GM12878 (cell line): ENCODE data around the gene RSAD2. TPM values are rescaled to one million over a fixed set of nuclear protein-coding genes. Genes with fewer than 3 reads are reported as not detected.

Experiments used
- ATAC-seq: fragments of 200-7000 bp; cut with Tn5 transposase; 3 replicates; pipeline ENCODE4 v1.9.1; 2020; ENCODE audit warnings: mild to moderate bottlenecking, moderate library complexity
- BruUV-seq: library from RNA; stranded (reverse); fragments of 400-500 nt; replicated peaks from 2 replicates; lab custom pipeline; 2021; lab: Mats Ljungman, UMichigan
- CTCF ChIA-PET: fragments of 300-600 bp; sonication (Branson Sonifier 250); formaldehyde crosslinking; extraction: SDS; loops from one replicate; lab custom pipeline; 2021; ENCODE audit warnings: inconsistent platforms; lab: Yijun Ruan, JAX
- POLR2A ChIA-PET: fragments of 350-600 bp; formaldehyde crosslinking; extraction: SDS; loops from one replicate; lab custom pipeline; 2021; ENCODE audit warnings: inconsistent platforms; lab: Charles Lee
- RAD21 ChIA-PET: fragments of 300-600 bp; sonication (Branson Sonifier 250); formaldehyde crosslinking; loops from one replicate; lab custom pipeline; 2023; ENCODE audit warnings: antibody characterized with exemption; ENCODE audit not compliant: unreplicated experiment; lab: Charles Lee
- SMC1A ChIA-PET: fragments of 300-600 bp; sonication (Branson Sonifier 250); formaldehyde crosslinking; loops from one replicate; lab custom pipeline; 2023; ENCODE audit not compliant: unreplicated experiment, uncharacterized antibody; lab: Charles Lee
- DNase-seq: peaks from one replicate; pipeline ENCODE4 v3.0.0-alpha.2; 2011; ENCODE audit warnings: low read depth, low spot score
- FAIRE-seq: peaks from 3 replicates; lab custom pipeline; 2011; peaks lifted over from hg19 to GRCh38; lab: Jason Lieb, UNC
- H2AFZ ChIP-seq: 2 replicates; pipeline ENCODE4 v1.6.0; 2011; ENCODE audit warnings: low read depth, low read length, control low read depth; ENCODE audit not compliant: control insufficient read depth
- H3K27ac ChIP-seq: 2 replicates; pipeline ENCODE4 v1.5.1; 2011; ENCODE audit warnings: control low read depth; ENCODE audit not compliant: control insufficient read depth, insufficient read depth
- H3K27me3 ChIP-seq, 2 experiments: replicated peaks in 1 of 2; 2 replicates each; pipeline versions ENCODE4 v1.6.0 to v1.6.1; 2011; ENCODE audit warnings: low read length in 1 of 2; ENCODE audit not compliant: control insufficient read depth in 2 of 2, insufficient read depth in 2 of 2
- H3K36me3 ChIP-seq, 2 experiments: 2 replicates each; pipeline ENCODE4 v1.5.1; 2011; ENCODE audit warnings: low read length in 1 of 2; ENCODE audit not compliant: control insufficient read depth in 2 of 2, insufficient read depth in 2 of 2
- H3K4me1 ChIP-seq: 2 replicates; pipeline ENCODE4 v1.6.1; 2011; ENCODE audit warnings: mild to moderate bottlenecking, low read length, moderate library complexity, mixed read lengths; ENCODE audit not compliant: control insufficient read depth, insufficient read depth
- H3K4me2 ChIP-seq: 2 replicates; pipeline ENCODE4 v1.6.0; 2011; ENCODE audit warnings: control low read depth; ENCODE audit not compliant: control insufficient read depth, insufficient read depth
- H3K4me3 ChIP-seq: fragments of 200-600 bp; sonication (generic); 2 replicates; pipeline ENCODE4 v1.5.1; 2016
- H3K79me2 ChIP-seq: 2 replicates; pipeline ENCODE4 v1.6.0; 2011; ENCODE audit warnings: low read length; ENCODE audit not compliant: control insufficient read depth, insufficient read depth
- H3K9ac ChIP-seq: 2 replicates; pipeline ENCODE4 v1.8.0; 2011; ENCODE audit warnings: low read length, control low read depth, mixed read lengths; ENCODE audit not compliant: control insufficient read depth, insufficient read depth
- H3K9me3 ChIP-seq: replicated peaks from 3 replicates; pipeline ENCODE4 v1.5.1; 2011; ENCODE audit warnings: mild to moderate bottlenecking, low read length; ENCODE audit not compliant: control insufficient read depth, insufficient read depth
- H4K20me1 ChIP-seq: 2 replicates; pipeline ENCODE4 v1.6.0; 2011; ENCODE audit not compliant: control insufficient read depth, insufficient read depth
- EED ChIP-seq: sonication (generic); IDR thresholded peaks from 2 replicates; pipeline ENCODE4 v1.6.1; 2016; ENCODE audit warnings: antibody characterized with exemption, low read depth
- HDGF ChIP-seq: fragments of 450-650 bp; IDR thresholded peaks from 2 replicates; pipeline ENCODE4 v1.6.1; 2016; ENCODE audit warnings: antibody characterized with exemption
- LARP7 ChIP-seq: fragments of 450-650 bp; IDR thresholded peaks from 2 replicates; pipeline ENCODE4 v1.6.1; 2017; ENCODE audit warnings: mild to moderate bottlenecking
- NR2F1 ChIP-seq: fragments of 450-650 bp; conservative IDR thresholded peaks from 2 replicates; pipeline ENCODE4 v1.6.1; 2017; ENCODE audit warnings: mild to moderate bottlenecking
- RELA ChIP-seq: fragments of 450-650 bp; IDR thresholded peaks from 2 replicates; pipeline ENCODE4 v1.8.0; 2014; ENCODE audit warnings: borderline replicate concordance; ENCODE audit not compliant: partially characterized antibody
- TCF7 ChIP-seq: IDR thresholded peaks from 2 replicates; pipeline ENCODE4 v1.6.1; 2014; ENCODE audit warnings: antibody characterized with exemption, borderline replicate concordance
- ZBTB4 ChIP-seq: fragments of 450-650 bp; formaldehyde crosslinking; IDR thresholded peaks from 2 replicates; pipeline ENCODE4 v1.4.0; 2022; ENCODE audit warnings: mild to moderate bottlenecking, moderate library complexity
- ZSCAN29 ChIP-seq: fragments of 450-650 bp; IDR thresholded peaks from 2 replicates; pipeline ENCODE4 v1.6.1; 2017; ENCODE audit warnings: mild to moderate bottlenecking, moderate library complexity
- WGBS: methylation state at CpG from one replicate; pipeline ENCODE4 v1.1.6; 2016; ENCODE audit warnings: low lambda C conversion rate; ENCODE audit not compliant: insufficient replicate concordance, insufficient coverage; ENCODE audit errors: missing lambda C conversion rate; 5-methylcytosine and 5-hydroxymethylcytosine counted together
- in situ Hi-C: fragments of 300-500 bp; cut with MboI; formaldehyde crosslinking; loops from 9 replicates; pipeline ENCODE4 v1.14.3; 2018; ENCODE audit warnings: mixed read lengths
- intact Hi-C: fragments of 100-400 bp; cut with micrococcal nuclease; formaldehyde crosslinking; loops from one replicate; pipeline ENCODE4 v1.14.2; 2022; ENCODE audit not compliant: unreplicated experiment
- polyA plus RNA-seq, 11 experiments: library from polyadenylated mRNA; depleted of rRNA in 4 of 11; unstranded in 6 of 11; stranded (reverse) in 5 of 11; fragments of >200 nt; fragmentation: Nextera tagmentation in 4 of 11; fragmentation: Illumina TruSeq in 1 of 11; extraction: Ambion mirVana in 4 of 11; extraction: Trizol in 1 of 11; gene quantifications; 1 replicate in 1 of 11; 2 replicates in 10 of 11; pipeline versions ENCODE4 v1.2.1 to v1.2.3, GENCODE V29; 2011 to 2016; ENCODE audit warnings: inconsistent platforms in 2 of 11, missing spikeins in 2 of 11, low read depth in 1 of 11
- total RNA-seq, 4 experiments: library from RNA; depleted of rRNA in 3 of 4; stranded (reverse); fragments of >200 nt in 3 of 4; fragmentation: Illumina TruSeq in 1 of 4; extraction: Trizol in 1 of 4; gene quantifications; 2 replicates each; pipeline versions ENCODE4 v1.2.1 to v1.2.3, GENCODE V29; 2013 to 2021
- TF ChIP-seq, protein P1 (sequence below): IDR thresholded peaks from 2 replicates; pipeline ENCODE4 v1.6.1; 2011; ENCODE audit warnings: borderline replicate concordance, low read depth, mild to moderate bottlenecking, moderate library complexity, low read length; ENCODE audit not compliant: insufficient read depth, poor library complexity, severe bottlenecking
- TF ChIP-seq, protein P2 (sequence below): fragments of 450-650 bp; IDR thresholded peaks from 2 replicates; pipeline ENCODE4 v1.6.1; 2017; ENCODE audit warnings: mild to moderate bottlenecking, moderate library complexity

The RSAD2 gene
- total and polyA plus RNA-seq, 10 of the 15 experiments (the other 5 are each of a cell fraction or from before 2014, with no cell fraction given) = 0.24 to 0.90 (median 0.69) TPM

DNA sequence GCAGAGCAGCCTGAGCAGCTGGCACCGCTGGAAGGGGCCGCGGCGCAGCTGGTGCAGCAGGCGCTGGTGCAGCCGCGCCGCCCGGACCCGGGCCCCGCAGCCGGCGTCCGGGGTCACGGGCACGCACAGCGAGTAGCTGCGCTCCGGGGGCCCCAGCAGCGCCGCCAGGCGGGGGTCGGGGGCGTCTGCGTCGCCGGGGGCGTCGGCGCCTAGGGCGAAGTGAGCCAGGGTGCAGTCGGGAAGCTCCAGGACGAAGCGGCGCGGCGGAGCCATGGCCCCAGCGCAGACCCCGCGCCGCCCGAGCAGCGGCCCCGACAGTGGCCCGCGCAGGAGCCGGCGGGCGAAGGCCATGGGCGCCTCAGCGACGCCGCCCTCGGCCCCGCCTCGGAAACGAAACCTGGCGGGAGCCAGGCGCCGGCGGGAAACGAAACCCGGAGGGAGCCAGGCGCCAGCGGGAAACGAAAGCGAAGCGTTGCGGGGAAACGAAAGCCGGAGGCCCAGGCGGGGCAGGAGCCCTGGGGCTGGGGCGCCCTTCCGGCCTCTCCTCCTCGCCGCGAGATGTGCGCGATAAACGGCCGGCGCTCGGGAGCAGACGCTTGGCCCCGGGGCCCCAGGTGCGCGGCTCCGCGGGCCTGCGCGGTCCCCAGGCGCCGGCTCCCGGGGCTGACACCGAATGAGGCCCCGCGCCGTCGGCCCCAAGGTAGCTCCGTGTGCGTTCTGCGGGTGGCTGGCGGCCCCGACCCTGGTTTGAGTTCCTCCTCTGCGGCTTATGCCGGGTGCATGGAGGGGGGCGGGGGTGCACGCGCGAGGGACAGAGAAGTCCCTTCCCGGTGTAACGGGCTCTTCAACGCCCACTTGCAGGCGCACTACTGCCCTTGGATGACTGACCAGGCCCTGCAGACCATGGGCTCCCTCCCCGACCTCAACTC is 12.0 kb upstream of the RSAD2 start, which contains the start of gene CMPK2:
TSS of gene CMPK2 (minus strand) at position 562 of the 929 bp plus-strand sequence. CDS start at position 351, 211 bp downstream.
- Histone ChIP-seq H3K79me2 (peaks cover 3% of the 10 kb centered on the region; the same call in 1 of the 2 replicates), H3K4me2 (peak within 1 kb of the TSS; percentile 96), H3K9me3 (peaks cover 7% of the 10 kb centered on the region; the same call in 1 of the 3 replicates), H3K36me3 (no peaks in the 10 kb centered on the region; a peak in 1 of 4 replicates), H3K4me1 (peaks cover 12% of the 10 kb centered on the region; the same call in 1 of the 2 replicates), H3K27me3 (no peaks in the 10 kb centered on the region; a peak in 2 of 4 replicates), H2AFZ (peak within 1 kb of the TSS; percentile 75), H3K27ac (peak within 1 kb of the TSS; percentile 68), H3K4me3 (peak within 1 kb of the TSS; percentile 77), H3K9ac (peak within 1 kb of the TSS; percentile 79), H4K20me1 (no peaks in the 10 kb centered on the region)
- ChIA-PET RAD21 (interaction anchor here (2.0 kb wide), 1 partner anchor 12 kb away, joined by 5 read pairs; the partner anchor contains the start of gene RSAD2), POLR2A (interaction anchor here (1.1 to 1.5 kb wide), 3 partner anchors 12 to 53 kb away, joined by 3 to 6 read pairs (median 3); partner anchors contain the start of gene RSAD2), CTCF (interaction anchor here (0.6 to 4.7 kb wide), 11 partner anchors 8 to 54 kb away, joined by 3 to 31 read pairs (median 4); partner anchors contain the start of gene RSAD2), SMC1A (interaction anchor here (0.8 to 3.5 kb wide), 5 partner anchors 11 to 187 kb away, joined by 3 to 25 read pairs (median 4); partner anchors contain the start of gene RSAD2)
- WGBS = 2% methylated on average over 52 of the region's 115 CpGs
- in situ Hi-C loops (no loop called here), intact Hi-C loops (loop anchor here (2.0 kb wide), 1 partner anchor 39 kb away; no protein-coding TSS in a partner anchor)
- DNase-seq = peak; percentile 33
- FAIRE-seq = peak; percentile 92
- ATAC-seq = peak; percentile 87
- no TSS peak for BruUV-seq
- TF ChIP-seq NR2F1 (peak; percentile 71), TCF7 (no peak), EED (peak; percentile 72; the same call in 1 of the 2 replicates), ZSCAN29 (peak; percentile 14; the same call in 1 of the 2 replicates), RELA (no peak), LARP7 (peak; percentile 31; the same call in 1 of the 2 replicates), ZBTB4 (no peak), HDGF (no peak)
- TF ChIP-seq, protein P1, sequence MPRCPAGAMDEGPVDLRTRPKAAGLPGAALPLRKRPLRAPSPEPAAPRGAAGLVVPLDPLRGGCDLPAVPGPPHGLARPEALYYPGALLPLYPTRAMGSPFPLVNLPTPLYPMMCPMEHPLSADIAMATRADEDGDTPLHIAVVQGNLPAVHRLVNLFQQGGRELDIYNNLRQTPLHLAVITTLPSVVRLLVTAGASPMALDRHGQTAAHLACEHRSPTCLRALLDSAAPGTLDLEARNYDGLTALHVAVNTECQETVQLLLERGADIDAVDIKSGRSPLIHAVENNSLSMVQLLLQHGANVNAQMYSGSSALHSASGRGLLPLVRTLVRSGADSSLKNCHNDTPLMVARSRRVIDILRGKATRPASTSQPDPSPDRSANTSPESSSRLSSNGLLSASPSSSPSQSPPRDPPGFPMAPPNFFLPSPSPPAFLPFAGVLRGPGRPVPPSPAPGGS = no peak
- TF ChIP-seq, protein P2, sequence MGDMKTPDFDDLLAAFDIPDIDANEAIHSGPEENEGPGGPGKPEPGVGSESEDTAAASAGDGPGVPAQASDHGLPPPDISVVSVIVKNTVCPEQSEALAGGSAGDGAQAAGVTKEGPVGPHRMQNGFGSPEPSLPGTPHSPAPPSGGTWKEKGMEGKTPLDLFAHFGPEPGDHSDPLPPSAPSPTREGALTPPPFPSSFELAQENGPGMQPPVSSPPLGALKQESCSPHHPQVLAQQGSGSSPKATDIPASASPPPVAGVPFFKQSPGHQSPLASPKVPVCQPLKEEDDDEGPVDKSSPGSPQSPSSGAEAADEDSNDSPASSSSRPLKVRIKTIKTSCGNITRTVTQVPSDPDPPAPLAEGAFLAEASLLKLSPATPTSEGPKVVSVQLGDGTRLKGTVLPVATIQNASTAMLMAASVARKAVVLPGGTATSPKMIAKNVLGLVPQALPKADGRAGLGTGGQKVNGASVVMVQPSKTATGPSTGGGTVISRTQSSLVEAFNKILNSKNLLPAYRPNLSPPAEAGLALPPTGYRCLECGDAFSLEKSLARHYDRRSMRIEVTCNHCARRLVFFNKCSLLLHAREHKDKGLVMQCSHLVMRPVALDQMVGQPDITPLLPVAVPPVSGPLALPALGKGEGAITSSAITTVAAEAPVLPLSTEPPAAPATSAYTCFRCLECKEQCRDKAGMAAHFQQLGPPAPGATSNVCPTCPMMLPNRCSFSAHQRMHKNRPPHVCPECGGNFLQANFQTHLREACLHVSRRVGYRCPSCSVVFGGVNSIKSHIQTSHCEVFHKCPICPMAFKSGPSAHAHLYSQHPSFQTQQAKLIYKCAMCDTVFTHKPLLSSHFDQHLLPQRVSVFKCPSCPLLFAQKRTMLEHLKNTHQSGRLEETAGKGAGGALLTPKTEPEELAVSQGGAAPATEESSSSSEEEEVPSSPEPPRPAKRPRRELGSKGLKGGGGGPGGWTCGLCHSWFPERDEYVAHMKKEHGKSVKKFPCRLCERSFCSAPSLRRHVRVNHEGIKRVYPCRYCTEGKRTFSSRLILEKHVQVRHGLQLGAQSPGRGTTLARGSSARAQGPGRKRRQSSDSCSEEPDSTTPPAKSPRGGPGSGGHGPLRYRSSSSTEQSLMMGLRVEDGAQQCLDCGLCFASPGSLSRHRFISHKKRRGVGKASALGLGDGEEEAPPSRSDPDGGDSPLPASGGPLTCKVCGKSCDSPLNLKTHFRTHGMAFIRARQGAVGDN = no peak
